Activated T-cell treated with anti-CD3 and anti-CD28 coated beads, Interleukin-2, amount 50 U/mL, for 72 hours (primary cell): ENCODE results near the gene FKBP6. TPM values are rescaled to one million over a fixed set of nuclear protein-coding genes. Genes with fewer than 3 reads are reported as not detected.
"Not testable (repeated sequence)": the region's sequence is repeated elsewhere in the genome, so short reads cannot be mapped to it uniquely, and the experiment has no call there.

Experiments
- ATAC-seq, 2 donors: fragments of 150-1000 bp; cut with Tn5 transposase; replicated peaks in 1 of 2; 2 replicates each; pipeline ENCODE4 v1.10.0; 2021; ENCODE audit warnings: moderate library complexity in 2 of 2, mild to moderate bottlenecking in 1 of 2
- DNase-seq, 2 donors: peaks; one replicate each; pipeline ENCODE4 v3.0.0; 2021 to 2022; ENCODE audit warnings: mixed read lengths in 1 of 2
- H3K27ac Mint-ChIP-seq: one replicate; pipeline ENCODE4 v1.8.0; 2022; ENCODE audit warnings: mild to moderate bottlenecking, moderate library complexity, mixed read lengths
- H3K27me3 Mint-ChIP-seq: one replicate; pipeline ENCODE4 v1.8.0; 2022; ENCODE audit warnings: low read depth, mixed read lengths
- H3K36me3 Mint-ChIP-seq, 2 donors: one replicate each; pipeline ENCODE4 v1.8.0; 2022; ENCODE audit warnings: mixed read lengths in 2 of 2, mild to moderate bottlenecking in 1 of 2; ENCODE audit not compliant: insufficient read depth in 2 of 2
- H3K4me1 Mint-ChIP-seq: one replicate; pipeline ENCODE4 v1.8.0; 2022; ENCODE audit warnings: low read depth, mixed read lengths
- H3K4me3 Mint-ChIP-seq, 2 donors: one replicate each; pipeline ENCODE4 v1.8.0; 2022; ENCODE audit warnings: mild to moderate bottlenecking in 2 of 2, mixed read lengths in 2 of 2, moderate library complexity in 2 of 2
- H3K9me3 Mint-ChIP-seq, 2 donors: one replicate each; pipeline ENCODE4 v1.8.0; 2022; ENCODE audit warnings: mixed read lengths in 2 of 2
- total RNA-seq, 2 donors: library from RNA; stranded (reverse); gene quantifications; one replicate each; pipeline ENCODE4 v1.2.3, GENCODE V29; 2022

Gene FKBP6
- total RNA-seq, 2 donors from 2014 or later, result not detected

DNA sequence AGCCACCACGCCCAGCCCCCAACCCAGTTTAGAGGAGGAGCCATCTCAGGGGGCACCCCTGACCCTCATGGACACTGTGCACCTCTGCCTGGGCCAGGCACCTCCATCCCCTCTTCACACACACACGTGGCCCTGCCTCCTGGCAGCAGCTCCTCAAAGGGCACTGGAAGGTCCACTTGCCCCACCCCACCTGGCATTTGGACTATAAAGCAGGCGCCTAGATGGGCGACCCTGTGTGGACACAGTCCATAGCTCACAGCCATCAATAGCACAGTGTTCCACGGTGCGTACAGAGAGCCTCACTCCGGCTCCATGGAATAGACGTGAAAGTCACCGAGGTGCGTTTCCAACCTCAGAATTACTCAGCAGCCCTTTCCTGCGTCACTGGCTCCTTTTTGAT is 41.0 kb downstream of the FKBP6 start:
- H3K4me1 Mint-ChIP-seq, result peaks cover 5% of the 10 kb centered on the region
- no peaks in the 10 kb centered on the region for H3K36me3 Mint-ChIP-seq
- H3K27ac Mint-ChIP-seq, result no peak overlapping the region
- no peak for ATAC-seq
- H3K4me3 Mint-ChIP-seq, result no peak overlapping the region
- DNase-seq, result no peak
- no peaks in the 10 kb centered on the region for H3K27me3 Mint-ChIP-seq
- no peaks in the 10 kb centered on the region for H3K9me3 Mint-ChIP-seq

DNA sequence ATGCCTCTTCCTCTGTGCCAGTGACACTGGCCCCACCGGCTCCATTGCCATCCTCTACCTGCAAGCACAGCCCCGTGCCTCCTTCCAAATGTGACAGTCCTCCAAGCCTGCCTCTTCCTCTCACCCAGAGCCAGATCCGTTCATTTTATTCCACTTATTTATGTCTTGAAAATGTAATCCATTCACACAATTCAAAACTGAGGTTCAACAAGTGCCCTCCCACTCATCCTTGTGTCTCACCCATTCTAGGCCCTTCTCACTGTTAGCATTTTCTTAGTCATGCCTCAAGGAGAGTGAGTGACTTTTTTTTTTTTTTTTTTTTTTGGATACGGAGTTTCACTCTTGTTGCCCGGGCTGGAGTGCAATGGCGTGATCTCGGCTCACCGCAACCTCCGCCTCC is 41.7 kb downstream of the FKBP6 start:
- ATAC-seq, result no peak
- Mint-ChIP-seq H3K4me1 (peaks cover 5% of the 10 kb centered on the region), H3K27me3 (no peaks in the 10 kb centered on the region), H3K27ac (no peak overlapping the region), H3K36me3 (no peaks in the 10 kb centered on the region), H3K9me3 (no peaks in the 10 kb centered on the region), H3K4me3 (no peak overlapping the region)
- no peak for DNase-seq

DNA sequence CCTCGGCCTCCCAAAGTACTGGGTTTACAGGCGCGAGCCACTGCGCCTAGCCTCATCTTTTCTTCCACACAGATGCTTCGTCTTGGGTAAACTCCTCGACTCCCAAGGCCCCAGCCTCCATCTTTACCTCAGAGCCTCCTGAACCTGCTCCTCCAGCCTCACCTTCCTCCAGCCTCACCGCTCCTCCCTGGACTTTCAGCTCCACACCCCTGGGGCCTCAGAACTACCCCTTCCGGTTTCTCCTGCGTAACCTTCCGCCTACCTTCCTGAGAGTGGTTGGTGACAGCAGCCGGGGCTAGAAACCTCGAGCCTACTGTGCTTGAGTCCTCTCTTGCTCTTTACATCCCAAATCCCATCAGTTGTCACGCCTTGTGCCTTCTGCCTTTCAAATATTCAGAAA is 45.8 kb downstream of the FKBP6 start:
- no peak for DNase-seq
- Mint-ChIP-seq H3K27me3 (peaks cover 19% of the 10 kb centered on the region), H3K27ac (no peak overlapping the region), H3K9me3 (no peaks in the 10 kb centered on the region), H3K4me3 (no peak overlapping the region), H3K4me1 (no peaks in the 10 kb centered on the region), H3K36me3 (no peaks in the 10 kb centered on the region)
- ATAC-seq, result no peak

DNA sequence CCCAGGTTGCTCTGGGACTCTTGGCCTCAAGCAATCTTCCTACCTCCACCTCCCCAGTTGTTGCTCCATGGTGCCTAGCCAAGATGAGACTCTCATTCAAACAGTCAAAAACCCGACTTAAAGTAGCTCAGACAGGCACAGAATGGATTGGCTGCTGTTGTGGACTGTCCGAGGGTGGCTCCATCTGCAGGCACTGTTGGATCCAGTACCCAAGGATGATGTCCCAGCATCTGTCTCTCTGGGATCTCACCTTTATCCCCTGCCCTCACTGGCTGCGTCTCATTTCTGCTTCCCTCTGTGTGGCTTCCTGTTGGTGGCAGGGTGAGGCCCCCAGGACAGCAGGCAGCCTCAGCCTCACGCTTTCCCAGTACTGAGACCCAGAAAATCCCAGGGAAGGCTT is 48.3 kb downstream of the FKBP6 start:
- H3K9me3 Mint-ChIP-seq, H3K4me1 Mint-ChIP-seq, H3K36me3 Mint-ChIP-seq, ATAC-seq, H3K4me3 Mint-ChIP-seq, H3K27ac Mint-ChIP-seq, DNase-seq: not testable (repeated sequence)
- peaks cover 19% of the 10 kb centered on the region for H3K27me3 Mint-ChIP-seq

DNA sequence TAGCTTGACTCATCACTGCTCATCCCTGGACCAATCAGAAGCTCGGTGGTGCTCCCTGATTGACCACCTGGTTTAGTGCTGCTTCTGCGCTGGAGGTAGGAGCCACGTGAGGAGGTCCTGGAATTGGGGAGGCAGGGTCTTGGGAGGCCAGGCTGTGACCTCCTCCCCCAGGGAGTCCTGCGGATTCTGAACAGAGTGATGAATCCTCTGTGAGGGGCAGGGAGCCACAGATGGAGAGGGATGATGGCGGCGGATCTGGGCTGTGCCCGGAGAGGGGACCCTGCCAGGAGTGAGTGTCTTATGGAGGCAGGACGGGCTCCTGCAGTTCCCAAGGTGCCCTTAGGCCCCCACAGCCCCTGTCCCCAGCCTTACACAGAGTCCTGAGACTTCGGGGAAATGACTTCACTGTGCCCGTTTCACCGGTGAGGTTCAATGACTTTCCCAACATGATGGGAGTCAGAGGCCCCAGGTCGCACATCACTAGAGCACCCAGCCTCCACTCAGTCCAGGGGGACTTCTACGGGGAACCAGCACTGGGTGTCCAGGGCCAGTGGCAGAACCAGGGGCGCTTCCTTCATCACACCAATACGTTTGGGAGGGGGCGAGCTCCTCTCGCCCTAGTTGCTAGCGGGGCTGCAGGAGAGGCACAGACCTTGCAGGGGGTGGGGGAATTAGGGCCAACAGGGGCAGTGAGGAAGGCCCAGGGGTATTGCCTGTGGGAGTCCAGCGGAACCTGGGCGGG is 48.9 kb downstream of the FKBP6 start:
- ATAC-seq (no peak), DNase-seq (no peak)
- H3K36me3 Mint-ChIP-seq, result peaks cover 0 to 1% of the 10 kb centered on the region in 2 donors
- no peaks in the 10 kb centered on the region for H3K4me1 Mint-ChIP-seq
- H3K27me3 Mint-ChIP-seq, result peaks cover 19% of the 10 kb centered on the region
- peak overlapping the region in 1 of 2 donors; percentile 44 for H3K4me3 Mint-ChIP-seq
- H3K9me3 Mint-ChIP-seq, result no peaks in the 10 kb centered on the region
- no peak overlapping the region for H3K27ac Mint-ChIP-seq

DNA sequence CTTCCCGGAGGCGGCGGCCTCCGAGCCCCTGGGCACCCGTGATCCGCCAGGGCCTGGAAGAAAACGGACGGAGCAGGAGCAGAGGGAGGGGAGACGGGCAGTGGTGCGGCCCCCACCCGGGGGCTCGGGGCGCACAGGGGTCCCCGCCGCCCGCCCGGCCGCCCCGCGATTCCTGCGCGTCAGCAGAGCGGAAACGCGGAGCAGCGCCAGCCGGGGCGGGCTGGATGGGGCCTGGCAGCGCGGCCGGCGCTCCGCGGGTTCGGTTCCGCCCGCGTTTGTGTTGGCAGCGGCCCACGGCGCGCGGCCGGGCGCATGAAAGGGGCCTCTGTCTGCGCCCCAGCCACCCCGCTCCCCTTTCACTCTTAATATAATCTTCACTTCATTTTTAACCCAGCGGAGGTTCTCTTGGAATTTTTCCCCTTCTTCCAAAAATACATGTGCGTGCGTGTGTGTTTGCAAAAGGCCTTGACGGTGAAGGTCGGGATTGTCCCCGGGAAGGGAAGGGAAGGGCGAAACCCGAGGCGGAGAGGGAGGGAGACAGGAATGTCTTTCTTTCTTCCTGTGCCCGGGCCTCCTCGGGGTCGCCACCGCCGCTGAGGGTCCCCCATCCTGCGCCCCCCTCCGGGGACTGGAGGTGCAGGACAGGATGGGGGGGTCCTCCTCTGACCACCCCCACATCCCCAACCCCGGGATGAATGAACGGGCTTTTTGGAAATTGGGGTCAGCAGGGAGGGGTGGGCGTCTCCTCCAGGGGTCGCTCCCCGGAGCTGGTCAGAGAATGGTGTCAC is 49.6 kb downstream of the FKBP6 start:
- H3K4me1 Mint-ChIP-seq, ATAC-seq, H3K36me3 Mint-ChIP-seq, DNase-seq, H3K27ac Mint-ChIP-seq, H3K9me3 Mint-ChIP-seq: not testable (repeated sequence)
- peaks cover 19% of the 10 kb centered on the region for H3K27me3 Mint-ChIP-seq
- peak overlapping the region in 1 of 2 donors; percentile 44 for H3K4me3 Mint-ChIP-seq

DNA sequence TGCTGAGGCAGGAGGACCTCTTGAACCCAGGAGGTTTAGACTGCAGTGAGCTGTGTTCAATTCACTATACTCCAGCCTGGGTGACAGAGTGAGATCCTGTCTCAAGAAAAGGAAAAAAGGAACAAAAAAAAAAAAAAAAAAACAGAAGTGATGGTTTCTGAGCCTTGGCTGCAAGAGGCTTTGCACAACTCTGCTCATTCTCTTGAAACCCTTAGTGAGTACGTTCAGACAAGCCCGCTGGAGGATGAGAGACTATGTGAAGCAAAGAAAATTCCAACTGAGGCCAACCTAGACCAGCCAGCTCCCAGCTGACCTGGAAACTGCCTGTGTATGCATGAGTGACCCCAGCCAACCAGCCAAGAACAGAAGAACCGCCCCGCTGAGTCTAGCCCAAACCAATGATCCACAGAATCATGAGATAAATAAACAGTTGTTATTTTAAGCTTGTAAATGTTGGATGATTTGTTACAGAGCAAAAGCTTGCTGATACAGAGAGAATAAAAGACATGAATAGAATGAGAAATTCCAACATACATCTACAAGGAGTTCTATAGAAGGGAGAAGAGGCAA is 55.1 kb downstream of the FKBP6 start:
- H3K4me1 Mint-ChIP-seq, result no peaks in the 10 kb centered on the region
- peaks cover 6% of the 10 kb centered on the region for H3K27me3 Mint-ChIP-seq
- H3K36me3 Mint-ChIP-seq, result peaks cover 11 to 12% of the 10 kb centered on the region in 2 donors
- H3K4me3 Mint-ChIP-seq, result no peak overlapping the region
- H3K9me3 Mint-ChIP-seq, result peaks cover 9 to 10% of the 10 kb centered on the region in 2 donors
- no peak overlapping the region for H3K27ac Mint-ChIP-seq
- DNase-seq (no peak), ATAC-seq (no peak)

DNA sequence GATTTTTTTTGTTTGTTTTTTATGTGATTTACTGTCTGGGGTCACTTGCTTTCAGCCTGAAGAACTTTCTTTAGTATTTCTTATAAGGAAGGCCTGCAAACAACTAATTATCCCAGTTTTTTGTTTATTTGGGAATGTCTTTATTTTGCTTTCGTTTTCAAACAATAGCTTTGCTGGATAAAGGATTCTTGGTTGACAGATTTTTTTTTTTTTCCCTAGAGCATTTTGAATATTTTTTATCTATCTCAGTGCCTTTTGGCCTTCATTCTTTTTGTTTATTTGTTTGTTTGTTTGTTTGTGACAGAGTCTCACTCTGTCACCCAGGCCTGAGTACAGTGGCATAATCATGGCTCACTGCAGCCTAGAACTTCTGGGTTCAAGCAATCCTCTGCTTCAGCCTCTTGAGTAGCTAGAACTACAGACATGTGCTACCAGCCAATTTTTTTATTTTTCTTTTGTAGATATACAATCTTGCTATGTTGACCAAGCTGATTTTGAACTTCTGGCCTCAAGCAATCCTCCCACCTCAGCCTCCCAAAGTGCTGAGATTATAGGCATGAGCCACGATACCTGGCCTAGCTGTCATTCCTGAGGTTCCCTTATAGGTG is 59.4 kb downstream of the FKBP6 start:
- ATAC-seq, result no peak
- Mint-ChIP-seq H3K4me1 (no peaks in the 10 kb centered on the region), H3K36me3 (peaks cover 16 to 24% of the 10 kb centered on the region in 2 donors), H3K9me3 (peaks cover 17 to 22% of the 10 kb centered on the region in 2 donors), H3K27ac (no peak overlapping the region), H3K27me3 (no peaks in the 10 kb centered on the region), H3K4me3 (no peak overlapping the region)
- DNase-seq, result no peak

DNA sequence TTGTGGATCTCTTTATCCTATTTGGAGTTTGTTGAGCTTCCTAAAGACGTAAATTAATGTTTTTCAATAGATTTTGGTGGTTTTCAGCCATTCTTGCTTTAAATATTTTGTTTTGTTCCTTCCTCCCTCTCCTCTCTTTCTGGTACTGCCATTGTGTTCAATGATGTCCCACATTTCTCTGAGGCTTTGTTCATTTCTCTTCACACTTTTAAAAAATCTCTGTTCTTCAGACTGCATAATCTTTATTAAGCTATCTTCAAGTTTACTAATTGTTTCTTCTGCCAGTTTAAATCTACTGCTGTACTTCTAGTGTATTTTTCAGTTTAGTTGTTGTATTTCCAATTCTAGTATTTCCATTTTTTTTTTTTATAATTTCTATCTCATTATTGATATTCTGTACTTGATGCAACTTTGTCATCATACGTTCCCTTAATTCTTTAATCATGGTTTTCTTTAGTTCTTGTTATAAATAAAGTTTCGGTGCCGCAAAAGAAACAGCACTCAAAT is 60.0 kb downstream of the FKBP6 start:
- Mint-ChIP-seq H3K27me3 (no peaks in the 10 kb centered on the region), H3K9me3 (peaks cover 17 to 22% of the 10 kb centered on the region in 2 donors), H3K4me3 (no peak overlapping the region), H3K36me3 (peaks cover 15 to 24% of the 10 kb centered on the region in 2 donors), H3K4me1 (no peaks in the 10 kb centered on the region), H3K27ac (no peak overlapping the region)
- DNase-seq (no peak), ATAC-seq (no peak)

DNA sequence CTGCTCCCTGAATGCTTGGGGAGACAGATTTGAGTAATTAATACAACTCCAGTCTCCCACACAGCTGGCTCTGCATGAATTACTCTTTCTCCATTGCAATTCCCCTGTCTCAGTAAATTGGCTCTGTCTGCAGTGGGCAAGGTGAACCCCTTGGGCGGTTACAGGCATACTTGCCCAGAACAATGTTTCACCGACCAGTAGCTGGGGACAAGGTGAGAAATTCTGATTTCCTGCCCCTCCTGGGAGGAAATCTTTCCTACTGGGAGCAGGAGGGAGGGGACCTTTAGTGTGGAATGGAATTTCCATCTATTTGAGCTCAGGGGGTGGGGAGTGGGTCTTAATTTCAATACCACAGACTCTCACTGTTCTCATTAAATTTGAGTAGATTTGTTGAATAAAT is 63.4 kb downstream of the FKBP6 start:
- Mint-ChIP-seq H3K27ac (no peak overlapping the region), H3K4me3 (no peak overlapping the region), H3K4me1 (no peaks in the 10 kb centered on the region), H3K27me3 (no peaks in the 10 kb centered on the region), H3K36me3 (peaks cover 9 to 19% of the 10 kb centered on the region in 2 donors), H3K9me3 (peaks cover 11 to 17% of the 10 kb centered on the region in 2 donors)
- DNase-seq, result no peak
- ATAC-seq, result no peak

DNA sequence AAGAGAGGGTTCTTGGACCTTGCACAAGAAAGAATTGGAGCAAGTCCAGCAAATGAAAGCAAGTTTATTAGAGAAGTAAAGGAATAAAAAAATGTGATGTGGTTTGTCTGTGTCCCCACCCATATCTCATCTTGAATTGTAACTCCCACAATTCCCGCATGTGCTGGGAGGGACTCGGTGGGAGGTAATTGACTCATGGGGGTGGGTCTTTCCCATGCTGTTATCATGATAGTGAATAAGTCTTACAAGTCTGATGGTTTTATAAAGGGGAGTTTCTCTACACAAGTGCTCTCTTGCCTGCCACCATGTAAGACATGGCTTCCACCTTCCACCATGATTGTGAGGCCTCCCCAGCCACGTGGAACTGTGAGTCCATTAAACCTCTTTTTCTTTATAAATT is 66.5 kb downstream of the FKBP6 start:
- DNase-seq, result no peak
- Mint-ChIP-seq H3K36me3 (peaks cover 2% of the 10 kb centered on the region in 2 donors), H3K9me3 (peaks cover 4 to 6% of the 10 kb centered on the region in 2 donors), H3K4me1 (no peaks in the 10 kb centered on the region), H3K27me3 (no peaks in the 10 kb centered on the region), H3K4me3 (no peak overlapping the region), H3K27ac (no peak overlapping the region)
- ATAC-seq, result no peak

DNA sequence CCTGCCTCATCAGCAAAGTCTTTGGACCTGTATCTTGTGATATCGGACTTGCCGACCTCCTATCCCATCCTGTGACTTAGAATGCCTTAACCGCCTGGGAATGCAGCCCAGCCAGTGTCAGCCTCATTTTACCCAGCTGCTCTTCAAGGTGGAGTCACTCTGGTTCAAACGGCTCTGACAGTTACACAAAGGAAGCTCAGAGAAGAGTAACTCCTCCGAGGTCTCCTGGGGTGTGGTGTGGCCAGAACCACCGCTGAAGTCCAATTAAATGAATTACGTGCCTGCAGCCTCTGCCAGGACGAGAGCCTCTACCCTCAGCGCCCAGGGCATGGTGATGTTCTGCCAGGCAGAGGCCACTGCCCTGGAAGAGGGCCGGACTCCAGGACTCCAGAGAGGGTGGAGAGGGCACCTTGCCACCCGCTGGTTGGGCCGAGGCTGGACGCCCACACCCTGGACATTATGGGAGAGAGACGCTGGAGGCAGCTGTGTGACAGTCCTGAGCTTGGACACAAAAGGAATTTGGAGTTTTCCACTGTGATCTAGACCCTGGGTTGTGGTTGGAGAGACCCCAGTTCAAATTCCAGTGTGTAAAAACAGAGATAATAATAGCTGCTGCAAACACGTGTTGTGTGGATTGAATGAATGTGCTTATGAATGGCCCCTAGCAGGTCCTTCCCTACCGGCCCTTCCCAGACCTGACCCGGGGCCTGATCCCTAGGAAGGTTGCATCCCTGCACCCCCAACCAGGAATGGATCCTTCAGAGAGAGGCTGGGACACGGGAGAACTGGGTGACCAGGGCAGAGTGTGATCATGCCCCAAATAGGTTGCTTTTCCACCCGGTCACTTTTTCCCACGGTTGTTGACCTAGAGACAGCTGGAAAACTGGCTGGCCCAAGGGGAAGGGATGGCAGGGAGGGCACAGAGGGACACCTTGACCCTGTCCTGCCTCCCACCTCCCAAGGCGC is 67.9 kb downstream of the FKBP6 start:
- Mint-ChIP-seq H3K27ac (no peak overlapping the region), H3K36me3 (no peaks in the 10 kb centered on the region), H3K4me3 (no peak overlapping the region), H3K4me1 (no peaks in the 10 kb centered on the region), H3K27me3 (no peaks in the 10 kb centered on the region), H3K9me3 (no peaks in the 10 kb centered on the region)
- no peak for DNase-seq
- no peak for ATAC-seq
